GM21390 (cell line): ENCODE data around the gene HELZ2.

ENCODE experiments used
- ATAC-seq: cut with Tn5 transposase; IDR thresholded peaks from one replicate; pipeline ENCODE4 v1.9.1; 2021; ENCODE audit not compliant: unreplicated experiment

The HELZ2 gene

GRCh38 chr20:63539441-63540370 lies 34.3 kb downstream of the HELZ2 start:
- no peak for ATAC-seq

- no peak for ATAC-seq
Observed at GRCh38 chr20:63539092-63539430, 35.0 kb downstream of the HELZ2 start.

DNA sequence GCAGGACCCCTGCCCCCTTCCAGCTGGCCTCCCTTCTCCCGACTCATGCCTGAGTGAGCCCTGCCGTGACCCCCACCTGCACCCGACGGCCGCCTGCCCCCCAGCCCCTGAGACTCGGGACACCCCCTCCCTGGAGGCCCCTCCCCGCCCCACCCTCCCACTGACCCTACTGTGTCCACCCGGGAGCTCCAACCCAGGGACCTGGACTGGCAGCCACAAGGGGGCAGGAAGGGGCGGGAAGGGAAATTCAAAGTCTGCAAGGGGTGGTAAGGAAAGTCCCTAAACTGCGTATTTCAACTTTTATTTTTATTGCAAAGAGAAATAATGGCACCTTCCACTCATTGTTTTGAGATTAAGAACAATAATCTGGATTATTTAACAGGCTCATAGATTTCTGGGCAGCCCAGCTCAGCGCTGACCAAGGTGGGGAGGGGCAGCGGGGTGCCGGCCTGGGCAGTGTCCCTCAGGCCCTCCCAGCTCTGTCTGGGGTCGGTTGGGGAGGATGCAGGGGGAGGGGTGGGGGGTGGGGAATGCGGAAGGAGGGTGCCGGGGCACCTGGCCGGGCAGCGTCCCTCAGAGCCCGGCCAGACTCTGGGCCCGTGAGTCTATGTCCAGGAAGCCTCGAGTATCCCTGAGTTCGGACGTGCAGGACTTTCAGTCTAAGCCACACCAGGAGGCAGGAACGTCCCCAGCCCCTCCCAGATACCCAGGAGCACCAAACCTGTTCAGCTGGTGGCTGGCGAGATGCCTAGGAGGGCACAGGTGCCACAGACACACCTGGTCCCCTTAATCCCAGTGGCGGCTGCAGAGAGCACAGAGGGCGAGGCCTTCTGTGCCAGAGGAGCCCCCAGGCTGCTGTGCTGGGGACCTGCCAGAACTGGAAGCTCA lies 35.6 kb downstream of the HELZ2 start:
- no peak for ATAC-seq

DNA sequence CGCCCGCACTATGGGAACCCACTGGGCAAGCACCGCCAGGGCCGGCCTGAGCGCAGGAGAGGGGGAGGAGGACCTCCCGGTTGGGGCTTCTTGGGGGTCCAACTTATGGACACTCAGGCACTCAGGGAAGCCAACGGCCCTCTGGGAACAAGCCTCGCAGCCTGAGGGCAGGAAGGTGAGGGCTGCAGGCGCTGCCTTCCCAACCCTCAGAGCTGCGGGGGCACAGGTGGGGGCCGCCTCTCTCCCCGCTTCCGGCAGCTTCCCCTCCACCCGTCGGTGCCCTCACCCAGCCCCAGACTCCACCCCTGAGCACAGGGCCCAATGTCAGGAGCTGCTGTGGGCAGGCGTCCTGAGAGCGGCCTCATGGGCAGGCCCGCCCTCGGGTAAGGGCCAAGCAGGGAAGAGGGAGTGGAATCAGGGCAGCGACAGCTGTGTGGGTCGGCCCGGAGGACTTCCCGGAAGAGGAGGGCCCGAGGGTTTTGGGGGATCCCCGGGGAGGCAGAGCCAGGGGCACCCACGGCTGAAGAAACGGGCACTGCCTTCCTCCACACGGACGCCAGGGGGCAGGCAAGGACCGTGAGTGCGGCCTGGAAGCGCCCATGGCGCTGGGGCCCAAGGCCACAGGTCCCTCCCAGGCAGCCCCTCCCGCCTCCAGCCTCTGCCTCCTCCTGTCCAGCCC lies 36.4 kb downstream of the HELZ2 start:
- peak; percentile 82 for ATAC-seq

GRCh38 chr20:63536997-63537524 lies 37.0 kb downstream of the HELZ2 start, which contains the start of gene PTK6:
TSS of gene PTK6 (minus strand) at chr20:63537376. CDS start at chr20:63537314, 62 bp downstream.
- peak; percentile 15 for ATAC-seq

DNA sequence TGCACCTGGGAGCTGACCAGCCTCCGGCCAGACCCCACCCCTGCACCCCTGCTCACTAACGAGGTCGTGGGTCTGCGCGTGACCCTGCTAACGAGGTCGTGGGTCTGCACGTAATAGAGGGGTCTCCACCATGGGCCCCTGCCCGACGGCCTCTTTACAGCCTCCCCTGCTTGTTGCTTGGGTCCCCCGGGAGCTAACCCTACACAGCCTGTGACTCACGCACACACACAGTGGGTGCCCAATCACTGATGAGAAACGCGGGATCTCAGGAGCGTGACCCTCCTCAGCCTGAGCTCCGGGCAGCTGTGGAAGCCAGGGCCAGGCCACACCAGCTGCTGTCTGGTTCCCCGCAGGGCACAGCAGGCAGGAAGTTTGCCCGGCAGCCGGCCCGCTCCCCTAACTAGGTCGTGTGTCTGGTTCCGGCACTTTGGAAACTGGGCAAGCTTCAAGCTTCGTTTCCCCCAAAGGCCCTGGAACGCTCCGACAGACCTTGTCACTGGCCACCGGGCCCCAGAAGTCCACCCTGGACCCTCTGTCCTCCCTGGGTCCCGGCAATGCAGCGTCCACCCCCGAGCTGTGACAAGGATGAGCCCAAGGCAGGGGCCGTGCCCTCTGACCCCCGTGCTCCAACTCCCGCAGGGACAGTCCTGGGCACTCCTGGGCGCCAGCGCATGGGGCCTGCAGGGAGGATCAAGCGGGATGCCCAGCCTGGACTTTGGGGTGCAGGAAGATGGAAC lies 37.6 kb downstream of the HELZ2 start:
- no peak for ATAC-seq

DNA sequence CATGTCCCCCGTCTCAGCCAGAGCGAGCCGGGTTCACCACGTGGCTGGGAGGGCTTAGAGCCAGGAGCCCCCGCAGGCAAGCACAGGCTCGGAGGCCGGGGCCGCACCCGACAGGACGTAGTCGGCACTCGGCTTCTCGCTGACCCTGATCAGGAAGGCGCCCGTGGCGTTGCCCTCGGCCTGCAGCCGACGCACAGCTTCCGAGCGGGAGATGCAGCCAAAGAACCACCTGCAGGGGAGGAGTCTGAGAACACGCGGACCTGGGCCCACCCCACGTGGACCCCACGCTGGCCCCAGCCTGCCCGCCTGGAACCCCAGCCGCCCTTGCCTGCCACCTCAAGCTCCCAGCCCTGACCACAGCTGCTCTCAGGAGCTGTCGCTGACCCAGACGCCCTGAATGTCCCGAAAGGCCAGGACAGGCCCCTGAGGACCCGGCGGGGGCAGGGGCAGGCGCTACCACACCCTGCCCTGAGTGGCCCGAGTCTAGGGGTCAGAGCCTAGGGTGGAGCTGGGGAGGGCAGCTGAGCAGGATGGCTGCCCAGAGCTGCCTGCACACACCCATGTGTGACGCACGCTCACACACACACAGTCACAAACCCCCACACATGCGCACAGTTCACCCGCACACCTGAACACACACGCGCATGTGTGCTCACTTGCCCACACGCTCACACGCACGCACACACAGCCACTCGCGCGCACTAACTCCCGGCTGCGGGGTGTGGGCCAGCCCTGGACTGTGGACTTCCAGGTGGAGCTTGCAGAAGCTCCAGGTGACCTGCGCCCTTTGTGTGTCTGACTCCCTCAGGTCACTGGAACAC lies 39.0 kb downstream of the HELZ2 start:
- ATAC-seq, result no peak

- ATAC-seq, result no peak
Observed at GRCh38 chr20:63534427-63534830, 39.6 kb downstream of the HELZ2 start.

DNA sequence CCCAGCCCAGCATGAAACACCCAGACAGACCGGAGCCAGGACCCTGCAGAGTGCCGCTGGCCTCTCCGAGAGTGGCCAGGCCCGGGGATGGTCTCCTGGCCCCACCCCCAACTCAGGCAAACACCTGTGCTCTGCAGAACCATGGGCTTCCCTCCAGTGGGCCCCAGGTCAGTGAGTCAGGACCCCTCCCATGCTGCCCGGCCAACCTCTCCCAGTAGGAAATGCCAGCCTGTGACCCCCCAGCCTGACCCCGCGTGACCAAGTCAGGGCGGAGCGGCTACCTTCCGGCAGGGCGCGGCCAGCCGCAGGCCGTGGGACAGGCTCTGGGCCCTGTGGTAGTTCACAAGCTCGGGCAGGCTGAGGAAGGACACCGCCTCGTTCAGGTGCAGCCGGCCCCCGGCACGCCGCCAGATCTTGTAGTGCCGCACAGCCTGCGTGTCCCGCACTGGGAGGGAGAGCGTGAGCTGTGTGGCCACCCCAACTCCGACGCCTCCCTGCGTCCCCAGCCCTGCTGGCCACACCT lies 40.1 kb downstream of the HELZ2 start:
- ATAC-seq, result no peak

DNA sequence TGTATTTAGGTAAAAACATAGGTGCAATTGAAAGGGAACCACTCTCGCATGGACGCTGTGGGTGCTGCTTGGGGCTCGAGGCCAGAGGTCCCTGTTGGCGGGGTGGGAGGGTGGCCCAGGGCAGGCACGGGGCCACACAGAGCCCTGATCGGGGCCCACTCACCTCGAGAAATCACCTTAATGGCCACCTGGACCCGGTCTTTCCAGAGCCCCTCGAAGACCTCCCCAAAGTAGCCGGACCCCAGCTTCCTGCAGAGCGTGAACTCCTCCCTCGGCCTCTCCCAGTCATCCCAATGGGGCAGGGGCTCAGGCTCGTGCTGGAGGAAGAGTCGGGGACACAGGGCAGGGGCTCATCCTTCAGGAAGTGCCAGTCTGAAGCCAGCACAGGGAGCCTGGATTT lies 40.7 kb downstream of the HELZ2 start:
- no peak for ATAC-seq

DNA sequence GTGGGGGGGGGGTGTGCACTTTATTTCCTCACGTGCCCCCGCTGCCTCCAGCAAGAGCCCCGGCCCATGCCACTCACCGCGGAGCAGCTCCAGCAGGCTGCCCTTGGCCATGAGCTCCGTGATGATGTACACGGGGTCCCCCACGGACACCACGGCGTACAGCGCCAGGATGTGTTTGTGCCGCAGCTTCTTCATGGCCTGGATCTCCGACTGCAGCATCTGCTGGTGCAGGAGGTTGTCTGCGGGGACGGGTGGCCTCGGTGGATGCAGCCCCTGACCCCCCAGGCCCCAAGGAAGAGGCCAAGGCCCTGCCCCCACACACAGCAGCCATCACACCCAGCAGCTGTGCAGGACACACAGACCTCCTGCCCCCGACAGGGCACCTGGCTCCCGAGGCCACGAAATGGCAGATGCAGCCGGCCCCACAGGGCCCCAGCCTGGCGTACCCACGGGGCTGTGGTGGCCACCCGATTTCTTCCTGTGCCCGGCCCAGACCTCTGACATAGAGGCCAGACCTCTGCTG lies 41.5 kb downstream of the HELZ2 start:
- no peak for ATAC-seq

GRCh38 chr20:63531686-63532448 lies 42.2 kb downstream of the HELZ2 start:
- no peak for ATAC-seq

DNA sequence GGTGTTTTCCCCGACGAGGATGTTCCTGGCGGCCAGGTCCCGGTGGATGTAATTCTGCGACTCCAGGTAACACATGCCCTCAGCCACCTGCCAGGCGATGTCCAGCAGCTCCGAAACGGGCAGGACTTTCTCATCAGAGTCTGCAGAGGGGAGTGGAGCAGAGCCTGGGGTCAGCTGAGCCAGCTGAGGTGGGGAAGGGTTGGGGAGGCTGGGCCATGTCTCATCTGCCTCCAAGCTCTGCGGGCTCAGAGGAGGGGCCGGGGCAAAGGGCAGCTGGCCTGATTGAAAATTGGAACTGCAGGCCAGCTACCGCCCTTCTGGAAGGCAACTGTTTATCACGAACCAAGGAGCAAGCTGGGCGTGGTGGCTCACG lies 43.3 kb downstream of the HELZ2 start:
- ATAC-seq, result no peak

DNA sequence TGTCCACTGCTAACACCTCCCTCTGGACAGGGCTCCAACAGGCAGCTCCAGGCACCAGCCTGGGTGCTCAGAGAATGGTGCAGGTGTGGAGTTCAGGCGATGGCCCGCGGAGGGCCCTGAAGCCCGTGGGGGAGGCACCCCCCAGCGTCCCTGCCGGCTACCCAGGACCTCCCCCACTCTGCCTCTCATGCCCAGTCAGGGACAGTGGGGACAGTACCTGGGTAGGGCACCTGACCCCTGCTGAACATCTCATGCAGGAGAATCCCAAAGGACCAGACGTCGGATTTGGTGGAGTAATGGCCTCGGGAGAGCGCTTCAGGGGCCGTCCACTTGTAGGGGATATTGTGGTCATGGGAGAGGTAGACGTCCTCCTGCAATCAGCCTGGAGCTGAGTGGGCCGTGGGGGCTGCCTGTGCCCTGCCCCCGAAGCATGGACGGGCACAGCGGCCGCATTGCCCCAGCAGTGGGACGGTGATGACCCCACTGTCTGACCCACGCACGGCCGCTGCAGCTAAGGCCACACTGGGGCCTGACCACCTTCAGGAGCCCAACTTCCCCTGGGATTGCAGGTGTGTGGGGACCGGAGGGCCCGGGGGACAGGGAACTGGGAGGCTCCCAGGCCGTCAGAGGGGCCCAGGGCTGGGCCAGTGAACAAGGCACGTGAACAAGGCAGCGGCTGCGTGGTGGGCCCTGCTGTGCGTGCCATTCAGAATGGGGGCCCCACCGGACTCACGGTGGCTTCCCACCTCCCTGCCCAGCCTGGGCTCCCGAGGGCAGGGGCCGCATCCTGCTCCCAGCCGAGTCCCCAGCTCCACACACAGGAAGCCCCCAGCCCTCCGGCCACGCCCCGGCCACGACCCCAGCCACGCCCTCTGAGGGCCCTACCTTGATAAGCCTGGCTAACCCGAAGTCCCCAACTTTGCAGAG lies 43.9 kb downstream of the HELZ2 start:
- ATAC-seq, result no peak

DNA sequence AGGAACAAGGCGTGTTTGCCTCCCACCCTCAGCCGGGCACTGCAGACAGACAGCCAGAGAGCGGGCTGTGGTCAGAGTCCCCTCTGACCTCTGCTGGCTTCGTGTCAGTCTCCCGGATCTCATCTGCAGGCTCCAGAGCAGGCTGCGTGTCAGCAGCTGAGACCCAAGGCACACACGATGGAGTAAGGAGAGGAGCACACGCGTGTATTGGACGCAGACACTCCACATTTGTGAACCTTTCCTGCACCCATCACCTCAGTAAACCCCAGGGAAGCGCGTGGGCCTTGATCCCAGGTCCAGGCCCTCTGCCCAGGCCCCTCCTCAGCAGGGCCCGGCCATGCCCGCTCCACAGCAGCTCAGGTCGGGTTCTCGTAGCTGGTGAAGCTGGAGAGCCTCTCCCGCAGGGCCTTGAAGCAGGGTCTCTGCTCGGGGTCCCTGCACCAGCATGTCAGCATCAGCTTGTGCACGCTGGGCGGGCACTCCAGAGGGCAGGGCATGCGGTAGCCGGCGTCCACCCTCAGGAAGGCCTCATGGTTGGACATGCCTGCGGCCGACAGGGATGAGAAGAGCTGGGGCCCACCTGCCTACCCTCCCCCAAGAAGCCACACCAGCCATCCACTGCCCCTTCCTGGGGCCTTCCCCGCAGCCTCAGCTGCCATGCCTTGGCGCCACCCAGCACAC lies 44.7 kb downstream of the HELZ2 start:
- ATAC-seq, result no peak

GRCh38 chr20:63527184-63527583 lies 46.9 kb downstream of the HELZ2 start:
- ATAC-seq, result no peak

DNA sequence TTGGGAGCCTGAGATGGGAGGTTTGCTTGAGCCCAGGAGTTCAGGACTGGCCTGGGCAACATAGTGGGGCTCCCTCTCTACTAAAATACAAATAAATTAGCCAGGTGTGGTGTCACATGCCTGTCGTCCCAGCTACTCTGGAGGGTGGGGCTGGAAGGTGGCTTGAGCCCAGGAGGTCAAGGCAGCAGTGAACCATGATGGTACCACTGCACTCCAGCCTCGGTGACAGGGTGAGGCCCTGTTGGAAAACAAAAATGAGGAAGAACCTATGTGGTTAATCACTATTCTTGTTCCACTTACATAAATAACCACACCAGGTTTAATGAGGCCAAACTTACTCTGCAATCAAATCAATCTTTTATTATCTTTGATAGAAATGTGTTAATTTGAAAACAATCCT lies 48.1 kb downstream of the HELZ2 start:
- ATAC-seq, result no peak
